GM10248 (cell line): ENCODE results near the gene HOXC13.

Experiments used
- CTCF ChIA-PET: fragments of 300-600 bp; sonication (Branson Sonifier 250); formaldehyde crosslinking; extraction: SDS; loops from one replicate; lab custom pipeline; 2021; ENCODE audit warnings: antibody characterized with exemption; lab: Yijun Ruan, JAX
- POLR2A ChIA-PET: fragments of 350-650 bp; sonication (Branson Sonifier 250); formaldehyde crosslinking; extraction: SDS; loops from one replicate; lab custom pipeline; 2020; ENCODE audit warnings: antibody characterized with exemption; lab: Yijun Ruan, JAX
- DNase-seq: peaks from one replicate; pipeline ENCODE4 v3.0.0; 2012; ENCODE audit errors: extremely low spot score
- TF ChIP-seq, protein P1 (sequence below): IDR thresholded peaks from 2 replicates; pipeline ENCODE4 v1.5.1; 2012; ENCODE audit warnings: mild to moderate bottlenecking, low read depth; ENCODE audit errors: extremely low read depth, missing control alignments, control extremely low read depth

The HOXC13 gene

DNA sequence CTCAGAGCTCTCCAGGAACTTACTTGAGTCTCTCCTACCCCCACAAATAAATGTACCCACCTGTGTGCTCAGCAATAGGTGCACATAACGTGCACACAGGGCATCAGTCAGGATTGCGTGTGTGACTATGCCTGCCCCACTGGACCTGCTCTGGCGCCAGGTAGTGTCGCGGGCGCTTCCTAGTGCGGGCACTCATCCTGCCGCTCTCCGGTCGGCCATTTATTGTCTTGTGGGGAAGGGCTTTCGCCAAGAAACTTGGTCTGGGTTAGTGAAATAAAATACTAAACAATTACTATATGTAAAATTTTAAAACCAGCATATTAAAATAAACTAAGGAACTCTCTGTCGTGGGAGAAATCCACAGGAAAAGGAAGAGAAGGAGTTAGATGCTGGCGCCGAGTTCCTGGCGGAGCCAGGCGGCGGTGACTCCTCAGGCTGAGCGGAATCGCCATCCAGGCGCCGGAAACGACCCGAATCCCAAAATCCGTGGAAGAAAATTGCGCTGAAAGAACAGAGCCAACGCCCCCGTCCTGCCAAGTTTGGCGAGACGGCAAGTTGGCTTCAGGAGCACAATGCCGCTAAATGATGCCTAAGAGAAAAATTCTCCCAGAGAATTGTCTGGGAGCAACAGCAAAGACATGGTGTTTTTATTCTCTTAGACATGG is 7.9 kb upstream of the HOXC13 start:
- TF ChIP-seq, protein P1, sequence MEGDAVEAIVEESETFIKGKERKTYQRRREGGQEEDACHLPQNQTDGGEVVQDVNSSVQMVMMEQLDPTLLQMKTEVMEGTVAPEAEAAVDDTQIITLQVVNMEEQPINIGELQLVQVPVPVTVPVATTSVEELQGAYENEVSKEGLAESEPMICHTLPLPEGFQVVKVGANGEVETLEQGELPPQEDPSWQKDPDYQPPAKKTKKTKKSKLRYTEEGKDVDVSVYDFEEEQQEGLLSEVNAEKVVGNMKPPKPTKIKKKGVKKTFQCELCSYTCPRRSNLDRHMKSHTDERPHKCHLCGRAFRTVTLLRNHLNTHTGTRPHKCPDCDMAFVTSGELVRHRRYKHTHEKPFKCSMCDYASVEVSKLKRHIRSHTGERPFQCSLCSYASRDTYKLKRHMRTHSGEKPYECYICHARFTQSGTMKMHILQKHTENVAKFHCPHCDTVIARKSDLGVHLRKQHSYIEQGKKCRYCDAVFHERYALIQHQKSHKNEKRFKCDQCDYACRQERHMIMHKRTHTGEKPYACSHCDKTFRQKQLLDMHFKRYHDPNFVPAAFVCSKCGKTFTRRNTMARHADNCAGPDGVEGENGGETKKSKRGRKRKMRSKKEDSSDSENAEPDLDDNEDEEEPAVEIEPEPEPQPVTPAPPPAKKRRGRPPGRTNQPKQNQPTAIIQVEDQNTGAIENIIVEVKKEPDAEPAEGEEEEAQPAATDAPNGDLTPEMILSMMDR, result no peak
- DNase-seq, result no peak
- POLR2A ChIA-PET, result no interaction called here
- CTCF ChIA-PET, result no interaction called here

DNA sequence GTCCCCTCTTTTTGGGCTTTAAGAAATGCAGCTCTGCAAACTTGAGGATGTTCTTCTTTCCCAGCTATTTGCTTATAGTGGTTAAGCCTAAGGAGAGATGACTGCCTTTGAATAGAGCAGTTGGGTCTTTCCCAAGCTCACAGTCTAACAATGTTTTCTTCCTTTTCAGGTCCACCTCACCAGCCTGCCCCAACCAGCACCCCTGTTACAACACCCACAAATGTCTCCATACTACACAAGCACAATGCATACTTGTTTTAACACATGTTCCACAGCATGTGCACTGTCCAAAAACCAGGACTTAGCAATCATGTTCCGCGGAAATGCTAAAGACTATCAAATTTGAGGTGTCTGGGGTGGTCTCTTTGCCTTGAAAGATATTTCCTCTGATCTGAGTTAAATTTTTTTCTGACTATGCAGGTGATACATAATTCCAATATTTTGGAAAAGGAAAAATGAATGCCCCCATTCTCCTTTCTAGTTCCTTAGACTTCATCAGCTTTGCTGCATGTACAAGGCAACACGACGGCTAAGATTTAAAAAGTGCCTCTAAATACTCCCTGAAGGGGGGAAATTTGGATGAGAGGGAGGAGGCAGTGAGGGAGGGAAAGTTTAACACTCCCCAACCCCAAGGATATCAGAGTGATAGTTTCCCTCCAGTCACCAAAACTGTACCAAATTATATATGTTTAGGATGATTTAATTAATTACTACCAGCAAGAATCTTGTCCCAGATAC is 6.6 kb upstream of the HOXC13 start:
- ChIA-PET CTCF (interaction anchor here (1.0 to 1.5 kb wide), 3 partner anchors 92 to 174 kb away, joined by 3 read pairs; partner anchors contain the start of gene HOXC5), POLR2A (no interaction called here)
- DNase-seq, result no peak
- TF ChIP-seq, protein P1, result no peak

DNA sequence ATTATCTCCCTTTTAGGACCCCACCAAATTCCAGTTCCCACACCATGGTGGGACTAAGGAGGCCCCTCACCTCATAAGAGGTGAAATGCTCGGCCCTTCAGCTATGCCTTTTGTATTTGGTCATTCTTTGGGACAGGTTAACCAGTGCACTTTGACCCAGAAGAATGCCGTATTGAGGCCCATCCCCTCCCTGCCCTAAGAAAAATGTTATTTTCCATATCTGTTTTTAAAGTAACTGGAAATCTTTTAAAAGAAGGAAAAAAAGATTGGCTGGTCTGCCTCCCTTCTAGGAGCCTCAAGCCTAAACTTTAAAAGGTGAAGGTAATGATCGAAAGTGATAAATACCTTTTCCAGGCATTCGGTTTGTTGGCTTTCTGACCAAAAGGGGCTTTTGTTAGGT is 5.7 kb upstream of the HOXC13 start:
- ChIA-PET CTCF (interaction anchor here (1.5 to 2.3 kb wide), 2 partner anchors 32 to 91 kb away, joined by 3 to 5 read pairs; no protein-coding TSS in a partner anchor), POLR2A (no interaction called here)
- TF ChIP-seq, protein P1, result no peak

DNA sequence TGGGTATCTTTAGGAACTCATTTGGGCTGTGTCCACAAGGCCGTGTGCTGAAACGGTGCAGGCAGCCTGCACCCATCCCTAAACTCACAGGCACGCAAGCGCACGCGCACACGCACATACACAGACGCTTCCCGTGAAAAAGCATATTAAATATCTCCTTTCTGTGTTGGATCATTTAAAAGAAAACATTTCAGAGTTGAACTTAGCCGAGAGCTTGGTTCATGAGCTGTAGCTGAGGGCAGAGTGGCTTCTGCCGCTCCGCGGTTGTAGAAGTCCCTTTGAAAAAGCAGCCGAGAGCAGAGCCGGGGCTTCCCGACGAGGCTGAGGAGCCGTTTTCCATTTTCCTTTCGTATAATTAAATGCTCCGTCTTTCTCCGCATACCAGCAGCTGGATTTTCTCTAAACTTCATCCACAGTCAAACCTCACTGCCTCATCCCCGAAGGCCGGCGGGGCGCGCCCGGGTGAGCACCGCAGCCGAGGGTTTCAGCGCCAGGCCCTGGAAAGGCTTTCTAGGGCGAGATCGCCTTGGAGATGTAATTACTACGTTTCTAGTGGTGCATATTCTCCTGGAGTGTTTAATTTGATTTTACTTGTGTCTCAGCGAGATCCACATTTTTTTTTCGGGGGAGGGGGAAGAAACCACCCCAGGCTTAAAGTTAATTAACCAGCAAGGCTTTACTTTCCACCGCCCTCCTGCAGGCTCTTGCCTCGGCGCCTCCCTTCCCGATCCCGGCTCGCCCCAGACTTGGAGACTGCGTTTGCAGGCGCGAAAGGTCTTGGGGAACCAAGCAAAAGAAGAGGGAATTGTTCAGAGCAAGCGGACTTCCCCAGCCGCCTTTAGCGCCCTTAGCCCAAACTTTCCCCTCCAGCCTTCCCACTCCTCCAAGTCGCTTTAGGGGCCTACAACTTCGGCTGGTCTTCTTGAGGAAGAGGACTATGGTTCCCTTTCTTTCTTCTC is 3.0 kb upstream of the HOXC13 start:
- CTCF ChIA-PET, result interaction anchor here (1.4 to 2.3 kb wide), 3 partner anchors 9 to 272 kb away, joined by 3 to 6 read pairs (median 5); no protein-coding TSS in a partner anchor
- POLR2A ChIA-PET, result no interaction called here
- no peak for DNase-seq
- TF ChIP-seq, protein P1, result no peak

More for the DNA sequence above, 5.7 kb upstream of the HOXC13 start:
- no peak for DNase-seq

DNA sequence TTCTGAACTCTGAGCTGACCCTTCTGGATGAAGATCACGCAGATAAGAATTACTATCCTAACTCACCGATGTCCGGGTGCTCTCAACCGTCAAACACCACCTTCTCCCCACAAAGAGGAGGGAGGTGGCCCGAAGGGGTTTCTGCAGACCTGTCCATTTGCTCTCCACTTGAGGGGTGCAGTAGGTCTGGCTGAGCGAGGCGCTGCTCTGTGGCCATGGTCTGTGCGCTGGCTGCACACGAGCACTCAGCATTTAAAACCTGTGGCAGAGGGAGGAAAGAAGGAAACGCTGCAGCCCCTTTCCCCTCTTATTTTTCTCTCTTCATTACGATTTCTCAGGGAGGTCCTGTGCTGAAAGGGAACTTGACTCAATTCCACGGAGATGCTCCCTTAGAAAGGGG is 1.5 kb upstream of the HOXC13 start:
- TF ChIP-seq, protein P1, result no peak
- ChIA-PET POLR2A (no interaction called here), CTCF (interaction anchor here (1.5 kb wide), 1 partner anchor 7 kb away, joined by 3 read pairs; no protein-coding TSS in a partner anchor)
- DNase-seq, result no peak

DNA sequence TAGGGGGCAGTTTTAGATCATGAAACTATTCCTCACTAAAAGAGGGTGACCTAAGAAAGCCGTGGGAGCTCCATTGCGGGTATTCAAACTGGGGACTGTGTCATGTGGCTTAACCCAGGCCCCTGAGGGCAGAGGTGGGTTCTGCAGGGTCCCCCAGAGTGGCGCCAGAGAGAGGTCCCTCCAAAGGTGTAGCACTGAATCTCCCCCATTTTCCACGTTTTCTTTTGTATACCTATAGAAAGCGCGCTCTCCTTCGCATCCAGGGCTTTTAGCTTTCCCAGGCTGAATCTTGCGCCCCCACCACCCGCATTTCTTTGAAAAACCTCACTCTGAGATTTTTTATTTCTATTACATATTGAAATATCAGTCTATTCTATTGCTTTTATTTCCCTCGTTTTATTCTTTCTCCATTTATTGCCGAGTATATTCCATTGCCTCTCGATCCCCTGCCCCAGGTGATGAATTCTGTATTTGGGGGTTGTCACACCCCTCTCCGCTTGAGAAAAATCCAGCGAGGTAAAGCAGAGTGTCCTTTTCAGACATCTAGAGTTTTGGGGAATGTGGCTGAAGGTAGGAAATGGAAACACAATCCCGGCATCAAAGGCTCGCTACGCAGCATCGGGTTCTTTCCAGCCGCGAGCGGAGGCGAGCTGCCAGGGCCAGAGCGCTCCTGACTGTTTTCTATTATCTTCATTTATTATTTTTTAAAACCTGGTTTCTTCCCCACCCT is 870 bp upstream of the HOXC13 start:
- CTCF ChIA-PET, result interaction anchor here (1.5 kb wide), 1 partner anchor 8 kb away, joined by 3 read pairs; no protein-coding TSS in a partner anchor
- POLR2A ChIA-PET, result no interaction called here
- TF ChIP-seq, protein P1, result no peak
- DNase-seq, result no peak
